ENCODE data around the gene TEX14.
"Not testable (repeated sequence)": the region's sequence is repeated elsewhere in the genome, so short reads cannot be mapped to it uniquely, and the experiment has no call there.

Gene TEX14

DNA sequence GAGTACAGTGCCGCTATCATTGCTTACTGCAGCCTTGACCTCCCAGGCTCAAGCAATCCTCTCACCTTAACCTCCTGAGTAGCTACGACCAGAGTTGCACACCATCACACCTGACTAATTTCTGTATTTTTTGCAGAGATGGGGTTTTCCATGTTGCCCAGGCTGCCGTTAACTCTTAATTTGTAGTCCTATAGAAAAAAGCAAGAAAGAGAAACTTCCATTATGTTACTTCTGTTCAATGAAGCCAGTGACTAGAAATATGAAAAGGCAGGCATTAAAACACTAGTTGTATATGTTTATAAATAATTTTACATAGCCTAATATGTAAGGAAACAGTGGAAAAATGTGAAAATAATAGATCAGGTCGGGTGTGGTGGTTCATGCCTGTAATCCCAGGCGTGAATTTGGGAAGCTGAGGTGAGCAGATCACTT is 10.2 kb upstream of the TEX14 start:
- TF ChIP-seq, protein P1, sequence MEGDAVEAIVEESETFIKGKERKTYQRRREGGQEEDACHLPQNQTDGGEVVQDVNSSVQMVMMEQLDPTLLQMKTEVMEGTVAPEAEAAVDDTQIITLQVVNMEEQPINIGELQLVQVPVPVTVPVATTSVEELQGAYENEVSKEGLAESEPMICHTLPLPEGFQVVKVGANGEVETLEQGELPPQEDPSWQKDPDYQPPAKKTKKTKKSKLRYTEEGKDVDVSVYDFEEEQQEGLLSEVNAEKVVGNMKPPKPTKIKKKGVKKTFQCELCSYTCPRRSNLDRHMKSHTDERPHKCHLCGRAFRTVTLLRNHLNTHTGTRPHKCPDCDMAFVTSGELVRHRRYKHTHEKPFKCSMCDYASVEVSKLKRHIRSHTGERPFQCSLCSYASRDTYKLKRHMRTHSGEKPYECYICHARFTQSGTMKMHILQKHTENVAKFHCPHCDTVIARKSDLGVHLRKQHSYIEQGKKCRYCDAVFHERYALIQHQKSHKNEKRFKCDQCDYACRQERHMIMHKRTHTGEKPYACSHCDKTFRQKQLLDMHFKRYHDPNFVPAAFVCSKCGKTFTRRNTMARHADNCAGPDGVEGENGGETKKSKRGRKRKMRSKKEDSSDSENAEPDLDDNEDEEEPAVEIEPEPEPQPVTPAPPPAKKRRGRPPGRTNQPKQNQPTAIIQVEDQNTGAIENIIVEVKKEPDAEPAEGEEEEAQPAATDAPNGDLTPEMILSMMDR (conservative IDR thresholded peaks at IDR 0.05; ENCODE audit: low read length) = no peak
- H3K4me3 ChIP-seq (ENCODE audit: low read length) = no peak overlapping the region
- DNase-seq (ENCODE audit: low read depth) = no peak

DNA sequence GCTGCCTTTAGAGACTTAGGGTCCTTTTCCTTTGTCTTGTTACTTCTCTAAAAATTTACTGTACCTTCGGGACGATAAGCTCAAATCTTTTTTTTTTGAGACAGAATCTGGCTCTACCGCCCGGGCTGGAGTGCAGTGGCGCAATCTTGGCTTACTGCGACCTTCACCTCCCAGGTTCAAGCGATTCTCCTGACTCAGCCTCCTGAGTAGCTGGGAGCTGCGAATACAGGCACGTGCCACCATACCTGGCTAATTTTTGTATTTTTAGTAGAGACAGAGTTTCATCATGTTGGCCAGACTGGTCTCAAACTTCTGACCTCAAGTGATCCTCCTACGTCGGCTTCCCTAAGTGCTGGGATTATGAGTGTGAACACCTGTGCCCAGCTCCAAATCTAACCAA is 7.9 kb upstream of the TEX14 start:
- DNase-seq (ENCODE audit: low read depth) = no peak
- TF ChIP-seq, protein P1 (conservative IDR thresholded peaks at IDR 0.05; ENCODE audit: low read length) = no peak
- H3K4me3 ChIP-seq (ENCODE audit: low read length) = no peak overlapping the region

DNA sequence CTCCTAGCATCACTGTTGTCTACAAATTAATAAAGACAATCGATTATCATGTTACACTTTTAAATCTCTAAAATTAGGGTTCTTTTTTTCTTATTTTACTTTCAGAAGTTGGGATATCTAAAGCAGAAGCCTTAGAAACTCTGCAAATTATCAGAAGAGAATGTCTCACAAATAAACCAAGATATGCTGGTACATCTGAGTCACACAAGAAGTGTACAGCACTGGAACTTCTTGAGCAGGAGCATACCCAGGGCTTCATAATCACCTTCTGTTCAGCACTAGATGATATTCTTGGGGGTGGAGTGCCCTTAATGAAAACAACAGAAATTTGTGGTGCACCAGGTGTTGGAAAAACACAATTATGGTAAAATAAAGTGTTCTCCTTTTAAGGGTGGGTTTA is 3.0 kb upstream of the TEX14 start:
- no peak for DNase-seq (ENCODE audit: low read depth)
- TF ChIP-seq, protein P1 (conservative IDR thresholded peaks at IDR 0.05; ENCODE audit: low read length) = no peak
- no peak overlapping the region for H3K4me3 ChIP-seq (ENCODE audit: low read length)

DNA sequence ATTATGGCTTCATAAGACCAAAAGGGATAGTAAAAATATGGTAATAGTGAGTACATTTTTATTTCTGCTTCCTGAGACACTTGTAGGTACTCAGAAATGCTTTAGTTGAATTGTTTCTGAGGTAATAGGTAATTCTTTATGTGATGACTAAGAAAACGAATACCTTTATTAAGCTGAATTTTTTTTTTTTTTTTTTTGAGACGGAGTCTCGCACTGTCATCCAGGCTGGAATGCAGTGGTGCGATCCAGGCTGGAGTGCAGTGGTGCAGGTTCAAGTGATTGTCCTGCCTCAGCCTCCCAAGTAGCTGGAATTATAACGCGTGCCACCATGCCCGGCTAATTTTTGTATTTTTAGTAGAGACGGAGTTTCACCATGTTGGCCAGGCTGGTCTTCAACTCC is 2.5 kb upstream of the TEX14 start:
- TF ChIP-seq, protein P1 (conservative IDR thresholded peaks at IDR 0.05; ENCODE audit: low read length) = no peak
- DNase-seq (ENCODE audit: low read depth) = no peak
- no peak overlapping the region for H3K4me3 ChIP-seq (ENCODE audit: low read length)

DNA sequence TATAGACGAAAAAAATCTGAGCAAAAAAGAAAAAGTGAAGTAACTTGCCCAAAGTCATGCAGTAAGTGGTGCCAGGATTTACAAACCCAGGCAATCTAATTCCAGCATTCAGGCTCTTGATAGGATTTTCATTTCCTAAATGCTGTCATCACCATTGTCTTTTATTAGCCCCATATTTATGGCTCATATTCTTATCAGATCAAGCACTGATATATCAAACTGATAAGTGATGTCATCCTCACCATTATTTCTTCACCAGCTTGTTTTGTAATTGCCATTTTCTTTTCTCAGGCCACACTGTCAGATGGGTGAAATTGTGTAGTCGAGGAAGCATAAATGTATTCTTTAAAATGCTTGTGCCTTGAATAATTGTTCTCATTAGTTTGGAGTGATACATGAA is 1.9 kb upstream of the TEX14 start:
- no peak overlapping the region for H3K4me3 ChIP-seq (ENCODE audit: low read length)
- TF ChIP-seq, protein P1 (conservative IDR thresholded peaks at IDR 0.05; ENCODE audit: low read length) = no peak
- DNase-seq (ENCODE audit: low read depth) = no peak

DNA sequence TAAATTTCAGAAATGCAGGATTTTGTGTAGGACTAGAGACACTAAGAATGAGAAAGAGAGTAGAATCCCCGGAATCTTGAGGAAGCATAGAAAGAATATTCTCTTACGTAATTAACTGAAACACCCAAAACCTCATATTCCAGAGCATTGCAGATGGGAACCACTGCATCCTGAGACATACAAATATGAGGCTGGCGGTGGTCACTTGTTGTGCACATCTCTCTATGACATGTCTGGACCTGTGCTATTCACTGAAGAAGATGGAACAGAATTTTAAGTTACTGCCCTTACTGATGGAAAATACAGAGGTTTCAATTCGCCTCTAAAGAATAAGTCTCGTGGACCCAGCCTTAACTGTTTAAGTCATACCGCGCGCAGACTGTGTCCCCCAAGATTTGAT is 1.4 kb upstream of the TEX14 start:
- H3K4me3 ChIP-seq (ENCODE audit: low read length) = peak overlapping the region; percentile 92
- peak; percentile 35 for DNase-seq (ENCODE audit: low read depth)
- TF ChIP-seq, protein P1 (conservative IDR thresholded peaks at IDR 0.05; ENCODE audit: low read length) = no peak

DNA sequence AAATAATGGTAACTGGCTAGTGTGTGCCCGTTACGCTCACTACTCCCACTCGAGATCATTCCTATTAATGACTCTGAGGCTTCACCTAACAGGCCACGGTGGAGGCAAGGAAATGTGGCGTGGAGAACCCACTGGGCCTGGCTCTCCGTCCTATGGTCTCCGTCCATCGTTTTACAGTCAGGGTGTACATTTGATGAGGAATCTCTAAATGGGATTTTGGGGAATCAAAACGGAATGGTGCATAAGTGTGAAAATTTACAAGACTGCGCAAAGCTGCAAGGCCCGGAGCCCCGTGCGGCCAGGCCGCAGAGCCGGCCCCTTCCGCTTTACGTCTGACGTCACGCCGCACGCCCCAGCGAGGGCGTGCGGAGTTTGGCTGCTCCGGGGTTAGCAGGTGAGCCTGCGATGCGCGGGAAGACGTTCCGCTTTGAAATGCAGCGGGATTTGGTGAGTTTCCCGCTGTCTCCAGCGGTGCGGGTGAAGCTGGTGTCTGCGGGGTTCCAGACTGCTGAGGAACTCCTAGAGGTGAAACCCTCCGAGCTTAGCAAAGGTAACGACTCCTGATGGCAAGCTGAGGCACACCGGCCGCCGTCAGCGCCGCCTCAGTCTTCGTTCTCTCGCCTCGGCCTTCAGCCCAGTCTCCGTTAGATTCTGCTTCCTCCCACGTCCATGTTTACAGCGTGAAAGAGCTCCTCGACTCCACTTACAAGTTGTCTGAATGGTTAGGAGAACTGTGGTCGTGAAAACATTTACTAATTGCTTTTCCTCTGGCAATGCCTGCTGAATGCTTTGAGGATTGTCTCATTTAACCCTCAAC is 602 bp upstream of the TEX14 start, which contains the start of gene RAD51C:
RAD51C (plus strand) TSS at position 364 of the 817 bp plus-strand sequence; CDS start at position 406, 42 bp downstream.
- DNase-seq (ENCODE audit: low read depth) = peak; percentile 83
- TF ChIP-seq, protein P1 (conservative IDR thresholded peaks at IDR 0.05; ENCODE audit: low read length) = 0 out of 2 replicates have a peak, but pooled peaks have one; percentile 6
- H3K4me3 ChIP-seq (ENCODE audit: low read length) = peak within 1 kb of the TSS; percentile 92

DNA sequence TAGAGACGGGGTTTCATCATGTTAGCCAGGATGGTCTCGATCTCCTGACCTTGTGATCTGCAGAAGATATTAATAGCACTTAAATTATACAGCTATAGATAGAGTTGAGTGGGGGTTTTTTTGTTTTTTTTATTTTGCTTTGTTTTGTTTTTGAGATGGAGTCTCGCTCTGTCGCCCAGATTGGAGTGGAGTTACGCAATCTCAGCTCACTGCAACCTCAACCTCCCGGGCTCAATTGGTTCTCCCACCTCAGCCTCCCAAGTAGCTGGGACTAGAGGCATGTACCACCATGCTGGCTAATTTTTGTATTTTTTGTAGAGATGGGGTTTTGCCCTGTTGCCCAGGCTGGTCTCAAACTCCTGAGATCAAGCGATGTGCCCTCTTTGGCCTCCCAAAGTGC is 1.8 kb downstream of the TEX14 start:
- DNase-seq (ENCODE audit: low read depth) = not testable (repeated sequence)

More for the DNA sequence above, 1.8 kb downstream of the TEX14 start:
- not testable (repeated sequence) for H3K4me3 ChIP-seq (ENCODE audit: low read length)

Measured in AG10803 (cell line).